CD14-positive monocyte (primary cell): Measurements from ENCODE around the gene CD8B. TPM values are rescaled to one million over a fixed set of nuclear protein-coding genes. Genes with fewer than 3 reads are reported as not detected.
A peak's percentile ranks its signal among the peaks of the same experiment; 100 is the strongest.

Source experiments
- DNase-seq, 3 donors: peaks; one replicate each; pipeline ENCODE4 v3.0.0-alpha.2; 2011 to 2022
- H2AFZ ChIP-seq: 2 replicates; pipeline ENCODE4 v1.6.0; 2012; ENCODE audit warnings: mild to moderate bottlenecking, low read depth, low read length, inconsistent platforms; ENCODE audit not compliant: insufficient read depth, poor library complexity, severe bottlenecking
- H3K27ac ChIP-seq, 2 donors: 1 replicate in 1 of 2; 2 replicates in 1 of 2; pipeline ENCODE4 v1.5.1; 2012 to 2013; ENCODE audit warnings: low read length in 2 of 2, control low read depth in 1 of 2, inconsistent platforms in 1 of 2, low read depth in 1 of 2, mild to moderate bottlenecking in 1 of 2
- H3K27me3 ChIP-seq, 2 donors: one replicate each; pipeline versions ENCODE4 v1.6.0 to v1.6.1; 2011 to 2013; ENCODE audit warnings: low read length in 2 of 2; ENCODE audit not compliant: control insufficient read depth in 2 of 2, insufficient read depth in 2 of 2
- H3K36me3 ChIP-seq, 2 donors: replicated peaks in 1 of 2; 1 replicate in 1 of 2; 2 replicates in 1 of 2; pipeline versions ENCODE4 v1.5.1 to v1.6.1; 2012 to 2013; ENCODE audit warnings: low read length in 2 of 2, control low read depth in 1 of 2, inconsistent platforms in 1 of 2, mild to moderate bottlenecking in 1 of 2; ENCODE audit not compliant: insufficient read depth in 2 of 2, control insufficient read depth in 1 of 2
- H3K4me1 ChIP-seq, 2 donors: 1 replicate in 1 of 2; 2 replicates in 1 of 2; pipeline versions ENCODE4 v1.5.1 to v1.6.1; 2012 to 2013; ENCODE audit warnings: low read length in 2 of 2, control low read depth in 1 of 2, inconsistent platforms in 1 of 2, mild to moderate bottlenecking in 1 of 2, moderate library complexity in 1 of 2; ENCODE audit not compliant: insufficient read depth in 2 of 2, control insufficient read depth in 1 of 2
- H3K4me2 ChIP-seq: replicated peaks from 2 replicates; pipeline ENCODE3; 2012; ENCODE audit warnings: low read length, moderate library complexity, mild to moderate bottlenecking; ENCODE audit not compliant: poor library complexity, severe bottlenecking; ENCODE audit errors: extremely low read depth
- H3K4me3 ChIP-seq, 3 experiments: fragments of 200-600 bp in 1 of 3; sonication (generic) in 1 of 3; replicated peaks in 1 of 3; 1 replicate in 2 of 3; 2 replicates in 1 of 3; pipeline ENCODE4 v1.5.1; 2011 to 2013; ENCODE audit warnings: low read length in 3 of 3, mild to moderate bottlenecking in 3 of 3, control low read depth in 2 of 3, low read depth in 2 of 3, inconsistent platforms in 1 of 3, moderate library complexity in 1 of 3
- H3K79me2 ChIP-seq: 2 replicates; pipeline ENCODE4 v1.6.0; 2012; ENCODE audit warnings: mild to moderate bottlenecking, control low read depth, inconsistent platforms, low read length, moderate library complexity; ENCODE audit not compliant: insufficient read depth
- H3K9ac ChIP-seq: 2 replicates; pipeline ENCODE4 v1.6.0; 2017; ENCODE audit warnings: low read length, mild to moderate bottlenecking; ENCODE audit not compliant: insufficient read depth, poor library complexity, severe bottlenecking
- H3K9me3 ChIP-seq, 2 donors: replicated peaks in 1 of 2; 1 replicate in 1 of 2; 2 replicates in 1 of 2; pipeline versions ENCODE4 v1.5.1 to v1.6.1; 2012 to 2013; ENCODE audit warnings: low read length in 2 of 2, control low read depth in 1 of 2; ENCODE audit not compliant: control insufficient read depth in 1 of 2, insufficient read depth in 1 of 2
- H4K20me1 ChIP-seq: 2 replicates; pipeline ENCODE4 v1.6.0; 2012; ENCODE audit warnings: mild to moderate bottlenecking, low read length, control low read depth, moderate library complexity; ENCODE audit not compliant: insufficient read depth
- H3K27ac Mint-ChIP-seq, 7 donors: one replicate each; pipeline ENCODE4 v1.8.0; 2020; ENCODE audit warnings: mild to moderate bottlenecking in 7 of 7, mixed read lengths in 7 of 7, moderate library complexity in 6 of 7, inconsistent platforms in 2 of 7
- H3K27me3 Mint-ChIP-seq, 3 donors: one replicate each; pipeline ENCODE4 v1.8.0; 2021 to 2022; ENCODE audit warnings: low read depth in 3 of 3, mild to moderate bottlenecking in 3 of 3, mixed read lengths in 3 of 3, moderate library complexity in 3 of 3, inconsistent platforms in 1 of 3
- H3K36me3 Mint-ChIP-seq, 2 donors: one replicate each; pipeline ENCODE4 v1.8.0; 2020; ENCODE audit warnings: mixed read lengths in 2 of 2, inconsistent platforms in 1 of 2, mild to moderate bottlenecking in 1 of 2
- H3K4me1 Mint-ChIP-seq: one replicate; pipeline ENCODE4 v1.8.0; 2020; ENCODE audit warnings: mild to moderate bottlenecking, mixed read lengths
- H3K4me3 Mint-ChIP-seq, 2 donors: one replicate each; pipeline ENCODE4 v1.8.0; 2020; ENCODE audit warnings: mild to moderate bottlenecking in 2 of 2, mixed read lengths in 2 of 2, moderate library complexity in 1 of 2
- H3K9me3 Mint-ChIP-seq, 7 donors: one replicate each; pipeline ENCODE4 v1.8.0; 2020 to 2022; ENCODE audit warnings: mixed read lengths in 7 of 7, mild to moderate bottlenecking in 6 of 7, moderate library complexity in 6 of 7, inconsistent platforms in 2 of 7
- CTCF ChIP-seq: fragments of 200-600 bp; IDR thresholded peaks from one replicate; pipeline ENCODE4 v1.8.0; 2022; ENCODE audit warnings: antibody characterized with exemption, mild to moderate bottlenecking
- WGBS: methylation state at CpG from one replicate; pipeline ENCODE4 v1.1.5; 2013; ENCODE audit warnings: missing lambda C conversion rate; ENCODE audit not compliant: insufficient coverage; 5-methylcytosine and 5-hydroxymethylcytosine counted together
- intact Hi-C, 2 donors: fragments of 100-400 bp; cut with micrococcal nuclease; formaldehyde crosslinking; loops; one replicate each; pipeline versions ENCODE4 v1.15.0 to v1.15.1; 2023
- polyA plus RNA-seq, 3 donors: library from polyadenylated mRNA; depleted of rRNA in 1 of 3; unstranded in 2 of 3; stranded (reverse) in 1 of 3; fragments of 300-500 nt in 2 of 3; fragments of >200 nt in 1 of 3; fragmentation: Illumina TruSeq in 2 of 3; gene quantifications; 1 replicate in 2 of 3; 2 replicates in 1 of 3; pipeline ENCODE4 v1.2.3, GENCODE V29; 2012 to 2021

CD8B gene
- polyA plus RNA-seq, 3 donors = 1.5 to 1.6 TPM; not detected in 1

GRCh38 chr2:86806059-86806857 is 55.4 kb downstream of the CD8B start:
- Histone ChIP-seq H3K27me3 (peaks cover 25 to 47% of the 10 kb centered on the region in 2 donors), H3K36me3 (no peaks in the 10 kb centered on the region), H3K79me2 (no peaks in the 10 kb centered on the region), H2AFZ (no peak overlapping the region), H3K27ac (no peak overlapping the region), H3K4me3 (no peak overlapping the region), H3K4me1 (peaks cover 26 to 28% of the 10 kb centered on the region in 2 donors), H3K4me2 (no peak overlapping the region), H3K9ac (no peak overlapping the region), H3K9me3 (peaks cover 0 to 7% of the 10 kb centered on the region in 2 donors), H4K20me1 (no peaks in the 10 kb centered on the region)
- TF ChIP-seq CTCF = no peak
- Mint-ChIP-seq H3K27me3 (peaks cover 46 to 65% (median 57%) of the 10 kb centered on the region in 3 donors), H3K4me3 (peak overlapping the region in 1 of 2 donors; percentile 76), H3K36me3 (peaks cover 0 to 1% of the 10 kb centered on the region in 2 donors), H3K4me1 (peaks cover 26% of the 10 kb centered on the region), H3K9me3 (peaks cover 0 to 12% (median 3%) of the 10 kb centered on the region in 7 donors), H3K27ac (no peak overlapping the region)
- intact Hi-C loops = no loop called here
- WGBS = 99% methylated on average over 7 of the region's 21 CpGs
- no peak for DNase-seq

GRCh38 chr2:86800856-86801567 is 60.7 kb downstream of the CD8B start:
- peaks cover 0 to under 1% of the 10 kb centered on the region in 2 donors for H3K27me3 ChIP-seq
- H3K4me3 Mint-ChIP-seq = no peak overlapping the region
- H3K36me3 ChIP-seq = no peaks in the 10 kb centered on the region
- H3K36me3 Mint-ChIP-seq = peaks cover 0 to 3% of the 10 kb centered on the region in 2 donors
- H3K4me3 ChIP-seq = no peak overlapping the region
- no peak overlapping the region for H3K27ac Mint-ChIP-seq
- H3K9me3 Mint-ChIP-seq = peaks cover 14 to 23% (median 18%) of the 10 kb centered on the region in 7 donors
- no peak overlapping the region for H2AFZ ChIP-seq
- peaks cover 8 to 17% of the 10 kb centered on the region in 2 donors for H3K9me3 ChIP-seq
- no peaks in the 10 kb centered on the region for H3K4me1 Mint-ChIP-seq
- H3K27me3 Mint-ChIP-seq = peaks cover 7 to 18% (median 7%) of the 10 kb centered on the region in 3 donors
- DNase-seq = no peak
- H3K79me2 ChIP-seq = no peaks in the 10 kb centered on the region
- intact Hi-C loops = no loop called here
- H3K4me1 ChIP-seq = no peaks in the 10 kb centered on the region
- 86% methylated on average over 1 of the region's 2 CpGs for WGBS
- H4K20me1 ChIP-seq = no peaks in the 10 kb centered on the region
- H3K27ac ChIP-seq = no peak overlapping the region
- H3K9ac ChIP-seq = no peak overlapping the region
- no peak for TF ChIP-seq CTCF
- H3K4me2 ChIP-seq = no peak overlapping the region
